CD1c-positive myeloid dendritic cell (primary cell): ENCODE measurements around the gene SPNS1.
"Not testable (repeated sequence)": the region's sequence is repeated elsewhere in the genome, so short reads cannot be mapped to it uniquely, and the experiment has no call there.

Experiments used
- DNase-seq: peaks from one replicate; pipeline ENCODE4 v3.0.0-alpha.2; 2016; ENCODE audit errors: extremely low spot score

SPNS1 gene

GRCh38 chr16:28974437-28975157 is at the start of gene SPNS1:
SPNS1 (plus strand) TSS chr16:28974778; CDS start chr16:28975152, 374 bp downstream.
- DNase-seq, result peak; percentile 97

GRCh38 chr16:28925386-28926228 is 49.0 kb upstream of the SPNS1 start:
- peak; percentile 82 for DNase-seq

- not testable (repeated sequence) for DNase-seq
Measured at GRCh38 chr16:28926284-28926683, 48.3 kb upstream of the SPNS1 start.

GRCh38 chr16:28927815-28928214 is 46.8 kb upstream of the SPNS1 start:
- no peak for DNase-seq

GRCh38 chr16:28930203-28930602 is 44.4 kb upstream of the SPNS1 start:
- no peak for DNase-seq

- DNase-seq, result peak; percentile 8
Measured at GRCh38 chr16:28930652-28931051, 43.9 kb upstream of the SPNS1 start.

- no peak for DNase-seq
Measured at GRCh38 chr16:28931801-28932225, 42.8 kb upstream of the SPNS1 start, which contains the start of gene CD19. CD19 (plus strand) TSS chr16:28931971; CDS start chr16:28932001, 30 bp downstream.

- DNase-seq, result no peak
Measured at GRCh38 chr16:28932339-28933141, 42.0 kb upstream of the SPNS1 start.

GRCh38 chr16:28933171-28933570 is 41.4 kb upstream of the SPNS1 start:
- no peak for DNase-seq

GRCh38 chr16:28935346-28935745 is 39.2 kb upstream of the SPNS1 start:
- no peak for DNase-seq

GRCh38 chr16:28935924-28936783 is 38.4 kb upstream of the SPNS1 start:
- peak; percentile 98 for DNase-seq

GRCh38 chr16:28936784-28937155 is 37.8 kb upstream of the SPNS1 start:
- no peak for DNase-seq

GRCh38 chr16:28937222-28937876 is 37.2 kb upstream of the SPNS1 start:
- no peak for DNase-seq

GRCh38 chr16:28938721-28939120 is 35.9 kb upstream of the SPNS1 start:
- no peak for DNase-seq

GRCh38 chr16:28939825-28940224 is 34.8 kb upstream of the SPNS1 start:
- DNase-seq, result not testable (repeated sequence)

GRCh38 chr16:28943281-28943680 is 31.3 kb upstream of the SPNS1 start:
- DNase-seq, result no peak

GRCh38 chr16:28946681-28947080 is 27.9 kb upstream of the SPNS1 start:
- no peak for DNase-seq

- peak; percentile 100 for DNase-seq
Measured at GRCh38 chr16:28950648-28951409, 23.7 kb upstream of the SPNS1 start, which contains the start of gene NFATC2IP. NFATC2IP (plus strand) TSS chr16:28950937; CDS start chr16:28951012, 75 bp downstream.

GRCh38 chr16:28951410-28951943 is 23.1 kb upstream of the SPNS1 start:
- DNase-seq, result peak; percentile 45
